Esophagus squamous epithelium (tissue), 4 donors: ENCODE results near the gene SEMA5A.

Experiments used
- CTCF ChIP-seq, 6 experiments: fragments of 450-650 bp in 4 of 6; fragments of 200-600 bp in 2 of 6; sonication (generic) in 2 of 6; IDR thresholded peaks; one replicate each; pipeline ENCODE4 v1.5.1; 2016 to 2019; ENCODE audit warnings: antibody characterized with exemption in 6 of 6, mild to moderate bottlenecking in 4 of 6, moderate library complexity in 4 of 6
- POLR2A ChIP-seq, 4 donors: fragments of 450-650 bp; IDR thresholded peaks; one replicate each; pipeline ENCODE4 v1.6.1; 2017; ENCODE audit warnings: antibody characterized with exemption in 4 of 4, mild to moderate bottlenecking in 4 of 4, moderate library complexity in 3 of 4

GRCh38 chr5:9105851-9106250, 440.0 kb downstream of the SEMA5A start:
- TF ChIP-seq CTCF (IDR thresholded peaks at IDR 0.05) (no peak), POLR2A (IDR thresholded peaks at IDR 0.05) (no peak)
